ENCODE measurements around the gene SYTL3.

DNA sequence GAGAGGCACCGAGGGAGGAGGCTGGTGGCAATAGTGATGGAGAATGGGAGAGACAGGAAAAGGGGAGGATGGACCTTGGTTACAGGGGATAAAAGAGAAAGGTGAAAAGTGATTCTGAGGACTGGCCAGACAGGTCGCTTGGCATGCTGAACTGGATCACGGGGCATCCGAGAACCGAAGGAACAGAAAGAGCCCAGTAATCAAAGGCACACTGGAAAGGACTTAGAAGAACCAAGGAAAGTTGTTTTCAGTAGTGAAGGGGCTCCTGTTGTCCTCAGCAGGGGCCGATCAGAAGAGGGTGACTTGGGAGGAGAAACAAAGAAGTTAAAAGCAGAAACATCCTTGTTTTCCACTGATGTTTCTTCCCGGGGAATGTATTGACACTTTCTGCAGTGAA is 18.9 kb downstream of the SYTL3 start:
- no peak for TF ChIP-seq POLR2A (IDR thresholded peaks at IDR 0.05)
- TF ChIP-seq, protein P1, sequence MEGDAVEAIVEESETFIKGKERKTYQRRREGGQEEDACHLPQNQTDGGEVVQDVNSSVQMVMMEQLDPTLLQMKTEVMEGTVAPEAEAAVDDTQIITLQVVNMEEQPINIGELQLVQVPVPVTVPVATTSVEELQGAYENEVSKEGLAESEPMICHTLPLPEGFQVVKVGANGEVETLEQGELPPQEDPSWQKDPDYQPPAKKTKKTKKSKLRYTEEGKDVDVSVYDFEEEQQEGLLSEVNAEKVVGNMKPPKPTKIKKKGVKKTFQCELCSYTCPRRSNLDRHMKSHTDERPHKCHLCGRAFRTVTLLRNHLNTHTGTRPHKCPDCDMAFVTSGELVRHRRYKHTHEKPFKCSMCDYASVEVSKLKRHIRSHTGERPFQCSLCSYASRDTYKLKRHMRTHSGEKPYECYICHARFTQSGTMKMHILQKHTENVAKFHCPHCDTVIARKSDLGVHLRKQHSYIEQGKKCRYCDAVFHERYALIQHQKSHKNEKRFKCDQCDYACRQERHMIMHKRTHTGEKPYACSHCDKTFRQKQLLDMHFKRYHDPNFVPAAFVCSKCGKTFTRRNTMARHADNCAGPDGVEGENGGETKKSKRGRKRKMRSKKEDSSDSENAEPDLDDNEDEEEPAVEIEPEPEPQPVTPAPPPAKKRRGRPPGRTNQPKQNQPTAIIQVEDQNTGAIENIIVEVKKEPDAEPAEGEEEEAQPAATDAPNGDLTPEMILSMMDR (IDR thresholded peaks at IDR 0.05) = no peak
